HEK293T (cell line): ENCODE measurements around the gene KLHDC4.
"Not testable (repeated sequence)": the region's sequence is repeated elsewhere in the genome, so short reads cannot be mapped to it uniquely, and the experiment has no call there.

Experiments
- CTCF ChIA-PET: fragments of 350-600 bp; formaldehyde crosslinking; extraction: SDS; loops from one replicate; lab custom pipeline; 2021; ENCODE audit warnings: antibody characterized with exemption, inconsistent platforms; lab: Yijun Ruan, JAX
- POLR2A ChIA-PET: fragments of 350-600 bp; formaldehyde crosslinking; extraction: SDS; loops from one replicate; lab custom pipeline; 2020; ENCODE audit warnings: antibody characterized with exemption, inconsistent platforms; lab: Yijun Ruan, JAX
- DNase-seq: peaks from one replicate; pipeline ENCODE4 v3.0.0; 2012; ENCODE audit warnings: mixed read lengths; ENCODE audit errors: extremely low spot score
- ARNT ChIP-seq: fragments of 450-650 bp; IDR thresholded peaks from 2 replicates; pipeline ENCODE4 v1.6.1; 2017; ENCODE audit warnings: mild to moderate bottlenecking
- BHLHE40 ChIP-seq: fragments of 450-650 bp; IDR thresholded peaks from 2 replicates; pipeline ENCODE4 v1.6.1; 2016; ENCODE audit warnings: mild to moderate bottlenecking, moderate library complexity, borderline replicate concordance
- CTBP1 ChIP-seq: fragments of 450-650 bp; IDR thresholded peaks from 2 replicates; pipeline ENCODE4 v1.6.1; 2016; ENCODE audit warnings: borderline replicate concordance
- ELF4 ChIP-seq: fragments of 450-650 bp; IDR thresholded peaks from 2 replicates; pipeline ENCODE4 v1.6.1; 2017; ENCODE audit warnings: antibody characterized with exemption
- FOXA1 ChIP-seq: fragments of 450-650 bp; IDR thresholded peaks from 2 replicates; pipeline ENCODE4 v1.6.1; 2016; ENCODE audit warnings: mild to moderate bottlenecking
- FOXK2 ChIP-seq: fragments of 450-650 bp; IDR thresholded peaks from 2 replicates; pipeline ENCODE4 v1.6.1; 2016; ENCODE audit warnings: mild to moderate bottlenecking
- FOXM1 ChIP-seq: fragments of 450-650 bp; IDR thresholded peaks from 2 replicates; pipeline ENCODE4 v1.6.1; 2017; ENCODE audit warnings: mild to moderate bottlenecking, borderline replicate concordance
- HDGF ChIP-seq: fragments of 450-650 bp; IDR thresholded peaks from 2 replicates; pipeline ENCODE4 v1.6.1; 2017; ENCODE audit warnings: antibody characterized with exemption, borderline replicate concordance
- L3MBTL2 ChIP-seq: fragments of 450-650 bp; conservative IDR thresholded peaks from 2 replicates; pipeline ENCODE4 v1.6.1; 2016; ENCODE audit warnings: mild to moderate bottlenecking
- LEF1 ChIP-seq: fragments of 450-650 bp; IDR thresholded peaks from 2 replicates; pipeline ENCODE4 v1.6.1; 2017; ENCODE audit warnings: mild to moderate bottlenecking, borderline replicate concordance
- NFRKB ChIP-seq: fragments of 450-650 bp; IDR thresholded peaks from 2 replicates; pipeline ENCODE4 v1.6.1; 2016; ENCODE audit warnings: mild to moderate bottlenecking, moderate library complexity
- PKNOX1 ChIP-seq: fragments of 450-650 bp; IDR thresholded peaks from 2 replicates; pipeline ENCODE4 v1.6.1; 2016
- SP1 ChIP-seq: fragments of 450-650 bp; IDR thresholded peaks from 2 replicates; pipeline ENCODE4 v1.6.1; 2017
- SUZ12 ChIP-seq: fragments of 450-650 bp; IDR thresholded peaks from 2 replicates; pipeline ENCODE4 v1.6.1; 2016; ENCODE audit warnings: mild to moderate bottlenecking
- TARDBP ChIP-seq: fragments of 450-650 bp; IDR thresholded peaks from 2 replicates; pipeline ENCODE4 v1.6.1; 2016
- ZNF384 ChIP-seq: fragments of 450-650 bp; IDR thresholded peaks from 2 replicates; pipeline ENCODE4 v1.6.1; 2016

KLHDC4 gene

GRCh38 chr16:87684106-87684677 lies 81.6 kb downstream of the KLHDC4 start:
- no peak for DNase-seq
- TF ChIP-seq LEF1 (no peak), SUZ12 (no peak), SP1 (no peak), FOXA1 (no peak)
- ChIA-PET POLR2A (no interaction called here), CTCF (no interaction called here)

GRCh38 chr16:87682852-87683399 lies 82.9 kb downstream of the KLHDC4 start:
- ChIA-PET POLR2A (no interaction called here), CTCF (no interaction called here)
- no peak for DNase-seq
- TF ChIP-seq FOXK2 (no peak), SP1 (no peak)

- POLR2A ChIA-PET = no interaction called here
- CTCF ChIA-PET = interaction anchor here (0.8 kb wide), 1 partner anchor 11 kb away, joined by 8 read pairs; no protein-coding TSS in a partner anchor
- no peak for DNase-seq
- TF ChIP-seq PKNOX1 (peak; percentile 58), FOXM1 (no peak)
Observed at GRCh38 chr16:87681981-87682570, 83.7 kb downstream of the KLHDC4 start.

- CTCF ChIA-PET = interaction anchor here (0.8 kb wide), 1 partner anchor 12 kb away, joined by 8 read pairs; no protein-coding TSS in a partner anchor
- POLR2A ChIA-PET, DNase-seq: not testable (repeated sequence)
Observed at GRCh38 chr16:87681051-87681602, 84.7 kb downstream of the KLHDC4 start.

GRCh38 chr16:87680272-87680644 lies 85.5 kb downstream of the KLHDC4 start:
- CTCF ChIA-PET = no interaction called here
- no peak for DNase-seq
- POLR2A ChIA-PET = no interaction called here
- TF ChIP-seq ZNF384 (no peak), ELF4 (no peak), PKNOX1 (no peak), SUZ12 (no peak), NFRKB (no peak), ARNT (no peak), FOXA1 (no peak), SP1 (no peak), FOXK2 (no peak), L3MBTL2 (no peak), LEF1 (no peak), HDGF (no peak), TARDBP (no peak), BHLHE40 (no peak), FOXM1 (no peak), CTBP1 (no peak)

GRCh38 chr16:87679593-87680271 lies 86.1 kb downstream of the KLHDC4 start:
- DNase-seq = no peak
- TF ChIP-seq HDGF = no peak
- TF ChIP-seq SUZ12 = no peak
- no peak for TF ChIP-seq FOXA1
- no peak for TF ChIP-seq NFRKB
- no peak for TF ChIP-seq ELF4
- TF ChIP-seq FOXK2 = no peak
- no peak for TF ChIP-seq CTBP1
- TF ChIP-seq TARDBP = no peak
- TF ChIP-seq ARNT = no peak
- no peak for TF ChIP-seq PKNOX1
- no peak for TF ChIP-seq BHLHE40
- no peak for TF ChIP-seq SP1
- no peak for TF ChIP-seq ZNF384
- CTCF ChIA-PET = no interaction called here
- POLR2A ChIA-PET = no interaction called here

- ChIA-PET CTCF (interaction anchor here (0.5 kb wide), 1 partner anchor 635 kb away, joined by 3 read pairs; no protein-coding TSS in a partner anchor), POLR2A (no interaction called here)
- DNase-seq = no peak
Observed at GRCh38 chr16:87678618-87679017, 87.2 kb downstream of the KLHDC4 start.

More at GRCh38 chr16:87678618-87679017, 87.2 kb downstream of the KLHDC4 start:
- TF ChIP-seq L3MBTL2 = 0 out of 2 replicates have a peak, but pooled peaks have one; percentile 17
- TF ChIP-seq ARNT = no peak
